ENCODE results near the gene MYLIP.
A peak's percentile ranks its signal among the peaks of the same experiment; 100 is the strongest.
"Not testable (repeated sequence)": the region's sequence is repeated elsewhere in the genome, so short reads cannot be mapped to it uniquely, and the experiment has no call there.

Gene MYLIP

DNA sequence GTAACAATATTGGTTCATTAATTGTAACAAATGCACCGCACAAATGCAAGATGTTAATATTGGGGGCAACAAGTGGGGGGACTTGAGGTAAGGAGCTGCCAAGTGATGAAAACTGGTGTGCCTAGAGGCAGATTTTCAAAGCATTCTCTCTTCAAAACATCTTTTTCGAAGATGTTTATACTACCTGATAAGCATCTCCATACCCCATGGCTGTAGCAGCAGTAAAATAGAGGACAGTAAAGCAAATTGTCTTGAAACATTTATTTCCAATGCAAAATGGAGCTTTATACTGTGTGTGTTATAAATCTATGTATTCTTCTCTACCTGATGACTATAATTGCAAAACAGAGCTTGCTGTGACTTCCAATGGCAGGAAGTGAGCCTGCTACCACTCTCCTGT, 42.5 kb downstream of the MYLIP start:
- DNase-seq (ENCODE audit: low read depth, low spot score) = no peak

DNA sequence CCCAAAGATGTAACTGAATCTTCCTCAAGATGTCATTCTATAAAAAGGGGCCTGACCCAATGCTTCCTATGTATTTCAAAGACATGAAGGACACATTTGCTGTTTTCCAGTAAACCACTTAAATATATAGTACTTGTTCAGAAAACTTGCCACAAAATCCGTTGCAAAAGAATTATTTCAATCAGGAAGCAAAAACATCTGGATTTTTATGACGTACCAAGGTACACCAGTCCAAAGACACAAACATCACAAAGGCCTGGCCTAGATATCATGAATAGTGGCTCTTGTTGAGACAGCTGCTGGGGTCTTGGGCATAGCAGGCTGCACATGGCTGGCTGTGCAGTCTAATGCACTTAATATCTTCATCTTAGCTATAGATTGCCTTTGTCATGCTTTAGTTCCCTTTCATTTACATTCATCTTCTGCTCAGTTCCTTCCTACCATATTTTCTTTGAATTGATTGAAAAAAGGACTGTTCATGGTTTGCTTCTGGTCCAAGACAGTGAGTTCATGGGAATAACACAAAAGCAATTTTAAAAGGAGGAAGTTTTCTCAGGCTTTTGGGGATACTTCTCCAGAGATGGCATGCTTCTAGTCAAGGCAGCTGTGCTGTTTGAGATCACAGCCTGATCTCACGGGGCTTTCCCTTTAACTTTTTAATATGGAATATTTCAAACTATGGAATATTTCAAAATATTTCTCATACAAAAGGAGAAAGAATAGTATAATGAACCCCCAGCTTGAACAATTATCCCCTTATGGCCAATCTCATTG, 44.5 kb downstream of the MYLIP start:
- DNase-seq (ENCODE audit: low read depth, low spot score) = no peak

DNA sequence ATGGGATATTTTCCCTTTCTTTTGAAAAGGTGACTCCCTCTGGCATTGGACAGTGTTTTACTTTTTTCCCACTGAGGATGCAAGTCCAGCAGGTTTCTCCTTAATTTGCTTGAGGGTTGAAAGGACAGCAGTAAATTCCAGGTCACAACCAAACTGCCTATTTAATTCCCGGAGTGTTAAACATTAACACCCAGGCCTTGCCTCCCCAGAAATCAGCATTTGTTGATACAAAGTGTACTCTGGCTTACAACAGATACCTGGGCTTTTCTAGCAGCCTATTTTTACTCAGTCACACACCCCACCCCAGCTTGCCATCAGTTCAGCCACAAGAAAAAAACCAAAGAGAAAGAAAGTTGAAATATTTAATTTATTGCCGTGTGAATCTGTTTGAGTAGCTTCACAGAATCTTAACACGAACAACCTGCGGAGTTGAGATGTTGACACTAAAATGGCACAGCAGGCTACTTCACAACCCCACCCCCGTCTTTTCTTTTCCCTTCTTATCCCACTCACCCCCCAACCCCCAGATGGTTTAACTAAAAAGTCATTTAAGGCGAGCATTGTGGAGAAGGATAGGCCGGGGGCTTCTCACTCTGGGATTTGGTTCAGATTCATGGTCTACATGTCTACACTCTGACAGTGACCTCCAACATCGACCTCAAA, 45.7 kb downstream of the MYLIP start:
- no peak for DNase-seq (ENCODE audit: low read depth, low spot score)

DNA sequence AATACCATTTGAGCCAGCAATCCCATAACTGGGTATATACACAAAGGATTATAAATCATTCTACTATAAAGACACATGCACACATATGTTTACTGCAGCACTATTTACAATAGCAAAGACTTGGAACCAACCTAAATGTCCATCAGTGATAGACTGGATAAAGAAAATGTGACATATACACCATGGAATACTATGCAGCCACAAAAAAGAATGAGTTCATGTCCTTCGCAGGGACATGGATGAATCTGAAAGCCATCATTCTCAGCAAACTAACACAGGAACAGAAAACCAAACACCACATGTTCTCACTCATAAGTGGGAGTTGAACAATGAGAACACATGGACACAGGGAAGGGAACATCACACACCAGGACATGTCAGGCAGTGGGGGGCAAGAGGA, 47.7 kb downstream of the MYLIP start:
- not testable (repeated sequence) for DNase-seq (ENCODE audit: low read depth, low spot score)

DNA sequence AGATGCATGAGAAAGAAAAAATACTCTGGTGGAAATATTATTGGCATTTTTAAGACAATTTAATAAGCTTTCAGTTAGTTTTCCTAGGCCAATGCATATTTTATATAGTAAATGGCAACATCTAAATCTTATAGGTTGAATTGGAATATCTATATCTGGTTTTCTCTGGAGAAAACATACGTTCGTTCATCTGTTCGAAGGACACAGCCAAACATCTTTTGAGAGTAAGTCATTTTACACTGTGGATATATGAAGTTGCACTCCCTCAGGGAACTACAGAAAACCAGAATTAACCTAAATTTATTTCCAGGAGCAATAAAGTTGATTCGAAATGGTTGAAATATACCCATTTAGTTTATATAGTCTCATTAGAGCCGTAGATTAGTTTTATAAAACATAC, 49.0 kb downstream of the MYLIP start:
- no peak for DNase-seq (ENCODE audit: low read depth, low spot score)

DNA sequence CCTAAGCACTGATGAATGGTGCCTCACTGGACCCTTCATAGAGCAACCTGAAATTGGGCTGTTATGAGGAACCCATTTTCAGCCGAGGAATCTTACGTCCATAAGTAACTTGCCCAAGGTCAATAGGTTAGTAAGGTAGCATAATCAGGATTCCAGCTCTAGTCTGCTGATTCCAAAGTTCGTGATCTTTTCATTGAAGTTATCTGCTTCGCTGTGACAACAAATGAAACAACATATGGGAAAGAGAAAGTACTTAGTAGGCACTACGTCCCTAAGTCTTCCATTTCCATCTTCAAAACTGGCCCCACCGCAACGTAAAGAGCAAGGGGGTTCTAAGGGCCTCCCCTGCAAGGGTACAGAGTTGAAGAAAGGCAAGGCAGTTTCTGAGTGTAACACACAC, 49.5 kb downstream of the MYLIP start:
- DNase-seq (ENCODE audit: low read depth, low spot score) = no peak

DNA sequence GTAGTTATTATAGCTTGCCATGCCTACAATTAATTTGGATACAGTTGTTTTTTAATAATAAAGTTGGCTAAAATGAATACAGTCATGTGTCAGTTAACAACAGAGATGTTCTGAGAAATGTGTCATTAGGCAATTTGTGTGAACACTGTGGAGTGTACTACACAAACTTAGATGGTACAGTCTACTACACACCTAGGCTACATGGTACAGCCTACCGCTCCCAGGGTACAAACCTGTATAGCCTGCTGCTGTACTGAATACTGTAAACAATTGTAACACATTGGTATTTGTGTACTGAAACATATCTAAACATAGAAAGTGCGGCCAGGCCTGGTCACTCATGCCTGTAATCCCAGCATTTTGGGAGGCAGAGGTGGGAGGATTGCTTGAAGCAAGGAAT, 50.2 kb downstream of the MYLIP start:
- no peak for DNase-seq (ENCODE audit: low read depth, low spot score)

DNA sequence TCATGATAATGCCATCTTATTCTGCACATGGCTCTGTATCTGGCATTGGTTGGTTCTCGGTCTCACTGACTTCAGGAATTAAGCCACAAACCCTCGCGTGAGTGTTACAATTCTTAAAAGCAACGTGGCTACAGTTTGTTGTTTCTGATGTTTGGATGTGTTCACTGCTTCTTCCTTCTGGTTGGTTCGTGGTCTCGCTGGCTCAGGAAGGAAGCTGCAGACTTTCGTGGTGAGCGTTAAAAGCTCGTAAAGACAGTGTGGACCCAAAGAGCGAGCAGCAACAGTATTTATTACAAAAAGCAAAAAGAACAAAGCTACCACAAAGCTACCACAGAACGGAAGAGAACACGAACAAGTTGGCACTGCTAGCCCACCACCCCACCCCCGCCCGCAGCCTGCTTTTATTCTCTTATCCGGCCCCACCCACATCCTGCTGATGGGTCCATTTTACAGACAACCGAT, 51.1 kb downstream of the MYLIP start:
- no peak for DNase-seq (ENCODE audit: low read depth, low spot score)

DNA sequence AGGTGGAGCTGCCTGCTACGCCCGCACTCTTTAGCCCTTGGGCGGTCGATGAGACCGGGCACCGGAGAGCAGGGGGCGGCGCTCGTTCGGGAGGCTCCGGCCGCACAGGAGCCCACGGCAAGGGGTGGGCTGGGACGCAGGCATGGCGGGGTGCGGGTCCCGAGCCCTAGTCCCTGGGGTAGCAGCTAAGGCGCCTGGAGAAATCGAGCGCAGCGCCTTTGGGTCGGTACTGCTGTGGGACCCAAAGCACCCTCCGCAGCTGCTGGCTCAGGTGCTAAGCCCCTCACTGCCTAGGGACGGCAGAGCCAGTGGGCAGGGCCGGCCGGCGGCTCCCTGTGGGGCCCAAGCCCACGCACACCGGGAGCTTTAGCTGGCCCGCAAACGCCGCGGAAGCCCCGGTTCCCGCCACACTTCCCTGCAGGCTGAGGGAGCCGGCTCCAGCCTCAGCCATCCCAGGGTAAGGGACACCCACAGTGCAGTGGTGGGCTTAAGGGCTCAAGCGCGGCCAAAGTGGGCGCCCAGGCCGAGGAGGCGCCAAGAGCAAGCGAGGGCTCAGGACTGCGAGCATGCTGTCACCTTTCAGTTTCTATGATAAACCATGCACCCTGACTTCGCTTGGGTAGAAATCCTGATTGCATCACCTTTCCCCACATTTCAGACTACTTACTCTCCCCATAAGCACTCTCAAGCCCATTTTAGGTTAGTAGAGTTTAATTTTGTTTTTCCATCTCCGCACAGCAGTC, 52.0 kb downstream of the MYLIP start:
- no peak for DNase-seq (ENCODE audit: low read depth, low spot score)

DNA sequence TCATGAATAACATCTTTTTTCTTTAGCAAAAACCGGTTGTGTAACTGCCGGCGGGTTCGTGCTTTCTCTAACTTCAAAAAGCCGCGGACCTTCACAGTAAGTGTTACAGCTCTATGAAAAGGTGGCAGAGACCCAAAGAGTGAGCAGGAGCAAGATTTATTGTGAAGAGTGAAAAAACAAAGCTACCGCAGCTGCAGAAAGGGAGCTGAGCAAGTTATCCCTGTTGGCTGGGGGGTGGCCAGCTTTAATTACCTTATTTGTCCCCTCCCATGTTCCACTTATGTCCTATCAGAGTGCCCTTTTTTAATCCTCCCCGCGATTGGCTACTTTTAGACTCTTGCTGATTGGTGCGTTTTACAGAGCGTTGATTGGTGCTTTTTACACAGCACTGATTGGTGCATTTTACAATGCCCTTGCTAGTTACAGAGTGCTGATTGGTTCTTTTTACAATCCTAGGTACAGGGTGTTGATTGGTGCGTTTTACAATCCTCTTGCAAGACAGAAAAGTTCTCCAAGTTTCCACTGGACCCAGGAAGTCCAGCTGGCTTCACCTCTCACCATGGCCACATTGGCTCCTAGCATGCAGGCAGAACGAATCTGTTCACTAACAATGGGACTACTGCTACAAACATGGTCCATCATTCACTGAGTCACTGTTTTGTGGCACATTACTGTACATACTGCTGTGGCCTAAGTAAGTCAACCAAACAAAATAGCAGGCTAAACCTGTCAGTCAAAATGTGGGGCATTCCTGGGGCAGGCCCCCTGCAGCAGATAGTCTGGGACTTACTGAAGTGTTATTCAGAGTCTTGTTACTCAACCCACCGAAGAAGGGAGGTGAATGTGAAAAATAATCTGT, 52.8 kb downstream of the MYLIP start:
- peak; percentile 24 for DNase-seq (ENCODE audit: low read depth, low spot score)

DNA sequence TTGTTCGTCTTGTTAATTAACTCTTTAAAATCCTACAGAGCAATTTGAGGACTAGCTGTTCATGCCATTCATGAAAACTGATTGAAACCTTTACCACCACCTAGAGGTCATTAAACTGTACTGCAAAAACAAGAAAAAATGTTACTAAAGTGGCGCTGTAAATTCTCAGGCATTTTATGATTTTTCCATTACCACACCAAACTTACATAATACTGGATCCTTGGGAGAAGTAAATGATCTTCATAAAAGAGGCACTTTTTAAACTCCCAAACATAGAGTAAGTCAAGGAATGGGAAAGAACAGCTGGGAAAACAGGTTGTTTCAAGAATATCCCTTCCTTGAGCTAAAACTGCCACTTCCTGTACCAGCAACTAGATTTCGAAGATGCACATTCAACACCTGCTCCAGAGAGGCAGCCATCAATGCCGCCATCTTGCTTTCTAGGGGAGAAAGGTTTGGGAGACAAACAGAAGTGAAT, 54.3 kb downstream of the MYLIP start:
- DNase-seq (ENCODE audit: low read depth, low spot score) = peak; percentile 53

DNA sequence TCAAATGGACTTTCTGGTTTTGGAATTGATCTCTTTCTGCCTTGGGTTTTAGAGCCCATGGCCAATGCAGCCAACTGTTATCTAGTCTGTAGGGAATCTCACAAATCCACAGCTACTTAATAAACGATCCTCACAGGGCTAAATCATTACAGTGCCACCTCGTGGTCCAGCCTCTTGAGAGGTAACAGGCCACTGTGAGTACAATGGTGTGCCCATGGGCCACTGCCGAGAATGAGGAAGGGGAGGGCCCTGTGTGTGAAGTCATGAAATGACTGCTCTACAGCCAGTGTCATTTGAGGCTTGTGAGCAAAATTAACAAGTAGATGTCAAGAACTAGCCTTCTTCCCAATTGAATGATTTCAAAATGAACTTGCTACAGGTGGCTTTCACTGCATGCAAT, 55.2 kb downstream of the MYLIP start:
- DNase-seq (ENCODE audit: low read depth, low spot score) = no peak

DNA sequence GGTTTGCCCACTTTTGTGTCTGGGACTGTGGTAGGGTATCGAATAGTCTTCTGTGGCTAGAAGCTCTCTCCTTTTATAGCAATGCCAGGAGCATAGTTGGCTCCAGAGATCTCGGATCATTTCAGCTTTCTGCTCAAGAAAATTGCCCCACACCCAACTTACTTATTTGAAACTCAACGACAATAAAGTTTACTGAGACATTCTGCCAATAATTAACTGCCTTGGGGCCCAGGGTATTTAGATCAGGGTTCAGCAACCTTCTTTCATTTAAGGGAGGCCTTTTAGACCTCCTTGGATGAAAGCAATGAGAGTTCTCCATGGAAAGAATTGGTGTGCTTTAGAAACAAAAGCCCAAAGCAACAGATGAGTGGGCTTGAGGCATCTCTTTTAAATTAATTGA, 55.7 kb downstream of the MYLIP start:
- no peak for DNase-seq (ENCODE audit: low read depth, low spot score)

DNA sequence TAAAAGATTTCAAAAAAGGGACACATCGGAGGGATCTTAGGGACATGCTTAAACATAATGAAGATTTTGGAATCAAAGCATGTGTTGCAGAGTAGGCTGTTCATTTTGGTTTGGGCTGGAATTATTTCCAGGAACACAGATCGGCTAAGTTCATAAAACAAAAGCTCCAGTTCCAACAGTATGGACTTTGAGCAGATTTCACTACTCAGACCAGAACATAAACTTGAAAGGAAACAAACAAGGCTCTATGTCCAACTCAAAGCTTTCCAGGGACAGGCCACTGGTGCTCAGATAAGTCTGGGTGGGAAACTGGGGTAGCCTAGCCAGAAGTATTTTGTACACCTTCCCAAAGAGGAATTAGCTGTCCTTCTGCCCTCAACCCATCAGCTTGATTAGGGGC, 58.3 kb downstream of the MYLIP start:
- no peak for DNase-seq (ENCODE audit: low read depth, low spot score)

DNA sequence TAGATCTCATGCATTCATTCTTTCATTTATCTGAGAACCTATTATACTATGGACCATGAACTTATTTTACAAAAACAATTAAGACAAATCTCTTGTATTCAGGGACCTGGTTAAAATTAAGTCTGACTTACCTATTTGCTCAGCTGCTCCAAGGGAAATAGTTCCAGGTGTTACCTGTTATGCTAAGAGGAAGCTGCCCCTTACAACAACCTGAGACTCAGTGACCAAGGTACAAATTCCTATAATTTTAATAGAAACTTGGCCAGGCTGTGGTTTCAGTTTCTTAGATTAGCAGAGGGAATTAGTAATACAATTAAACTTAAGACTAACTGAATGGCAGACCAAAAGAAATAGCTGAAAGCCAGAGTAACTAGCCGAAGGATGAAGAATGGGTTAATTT, 61.3 kb downstream of the MYLIP start:
- DNase-seq (ENCODE audit: low read depth, low spot score) = no peak

DNA sequence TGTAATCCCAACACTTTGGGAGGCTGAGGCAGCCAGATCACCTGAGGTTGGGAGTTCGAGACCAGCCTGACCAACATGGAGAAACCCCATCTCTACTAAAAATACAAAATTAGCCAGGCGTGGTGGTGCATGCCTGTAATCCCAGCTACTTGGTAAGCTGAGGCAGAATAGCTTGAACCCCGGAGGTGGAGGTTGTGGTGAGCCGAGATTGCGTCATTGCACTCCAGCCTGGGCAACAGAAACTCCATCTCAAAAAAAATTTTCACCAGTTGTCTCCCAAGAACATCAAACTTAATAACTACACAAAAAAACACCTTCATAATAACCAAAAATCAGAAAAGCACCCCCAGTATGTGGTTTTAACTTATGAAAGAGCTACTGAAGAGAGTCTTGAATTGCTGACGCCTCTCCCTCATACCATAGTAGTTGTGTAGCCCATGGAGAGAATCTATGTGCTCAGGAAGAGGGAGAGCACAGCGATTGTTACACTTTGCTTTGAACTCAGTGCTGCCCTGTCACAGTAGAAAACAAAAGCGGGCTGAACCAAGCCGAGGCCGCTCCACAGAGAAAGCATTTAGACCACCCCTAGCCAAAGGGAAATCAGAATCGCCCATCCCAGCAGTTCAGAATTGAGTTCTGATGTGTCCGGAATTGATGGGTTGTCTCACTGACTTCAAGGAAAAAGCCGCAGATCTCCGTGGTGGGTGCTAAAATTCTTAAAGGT, 67.5 kb downstream of the MYLIP start:
- DNase-seq (ENCODE audit: low read depth, low spot score) = no peak

DNA sequence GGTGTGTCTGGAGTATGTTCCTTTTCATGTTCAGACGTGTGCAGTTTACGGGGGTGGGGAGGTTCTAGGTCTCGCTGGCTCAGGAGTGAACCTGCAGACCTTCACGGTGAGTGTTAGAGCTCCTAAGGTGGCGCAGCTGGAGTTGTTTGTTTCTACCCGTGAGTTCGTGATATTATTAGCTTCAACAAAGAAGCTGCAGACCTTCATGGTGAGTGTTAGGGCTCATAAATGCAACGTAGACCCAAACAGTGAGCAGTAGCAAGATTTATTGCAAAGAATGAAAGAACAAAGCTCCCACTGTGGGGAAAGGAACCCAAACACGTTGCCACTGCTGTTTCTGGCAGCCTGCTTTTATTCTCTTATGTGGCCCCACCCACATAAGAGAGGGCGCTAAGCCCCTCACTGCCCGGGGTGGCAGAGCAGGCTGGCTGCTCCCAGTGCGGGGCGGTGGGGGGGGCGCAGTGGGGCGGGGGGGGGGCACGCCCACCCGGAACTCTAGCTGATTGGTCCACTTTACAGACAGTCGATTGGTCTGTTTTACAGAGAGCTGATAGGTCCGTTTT, 68.2 kb downstream of the MYLIP start:
- DNase-seq (ENCODE audit: low read depth, low spot score) = no peak
